HG02981 (cell line): Measurements from ENCODE around the gene UNC5C.

Experiments
- ATAC-seq: cut with Tn5 transposase; IDR thresholded peaks from one replicate; pipeline ENCODE4 v1.9.1; 2021; ENCODE audit warnings: mild to moderate bottlenecking, moderate library complexity; ENCODE audit not compliant: unreplicated experiment

Gene UNC5C

GRCh38 chr4:95225849-95226248 is 322.9 kb downstream of the UNC5C start:
- no peak for ATAC-seq

- ATAC-seq = no peak
These were observed 324.4 kb downstream of the UNC5C start for GRCh38 chr4:95224402-95224801.

- ATAC-seq = no peak
These were observed 328.3 kb downstream of the UNC5C start for GRCh38 chr4:95220205-95221175.

DNA sequence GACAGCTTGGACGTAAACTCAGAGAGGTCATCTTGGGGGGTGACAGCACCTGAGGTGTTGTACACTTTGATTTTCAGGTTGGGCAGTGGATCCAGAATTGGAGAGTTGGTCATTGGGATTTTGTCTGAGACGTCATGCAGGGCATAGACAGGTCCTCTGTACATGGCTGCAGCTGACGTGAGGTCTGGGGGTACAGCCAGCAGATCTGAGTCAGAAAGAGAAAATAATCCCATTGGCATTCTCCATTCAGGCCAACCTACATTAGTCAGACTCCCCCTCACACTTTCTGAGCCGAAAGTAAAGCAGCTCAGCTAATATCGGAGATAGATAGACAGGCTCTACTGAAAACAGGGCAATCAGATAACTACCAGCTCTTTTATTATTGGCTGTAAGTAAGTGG is 329.7 kb downstream of the UNC5C start:
- no peak for ATAC-seq

GRCh38 chr4:95217197-95217596 is 331.6 kb downstream of the UNC5C start:
- no peak for ATAC-seq

DNA sequence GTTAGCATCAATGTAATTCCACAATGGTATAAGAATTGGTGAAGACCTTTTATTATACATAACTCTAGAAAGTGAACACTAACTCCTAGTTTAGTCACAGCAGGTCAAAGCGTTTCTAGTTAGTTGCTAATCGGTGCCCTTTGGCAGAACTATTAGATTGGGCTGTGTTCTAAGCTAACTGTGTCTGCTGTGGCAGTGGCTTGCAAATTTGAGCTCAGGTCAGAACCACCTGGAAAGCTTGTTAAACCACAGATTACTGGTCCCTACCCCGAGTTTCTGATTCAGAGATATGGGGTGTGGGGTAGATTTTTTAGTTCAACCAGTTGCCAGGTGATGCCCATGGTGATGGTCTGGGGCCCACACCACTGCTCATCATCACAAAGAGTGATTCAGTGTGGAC is 332.1 kb downstream of the UNC5C start:
- ATAC-seq = no peak

DNA sequence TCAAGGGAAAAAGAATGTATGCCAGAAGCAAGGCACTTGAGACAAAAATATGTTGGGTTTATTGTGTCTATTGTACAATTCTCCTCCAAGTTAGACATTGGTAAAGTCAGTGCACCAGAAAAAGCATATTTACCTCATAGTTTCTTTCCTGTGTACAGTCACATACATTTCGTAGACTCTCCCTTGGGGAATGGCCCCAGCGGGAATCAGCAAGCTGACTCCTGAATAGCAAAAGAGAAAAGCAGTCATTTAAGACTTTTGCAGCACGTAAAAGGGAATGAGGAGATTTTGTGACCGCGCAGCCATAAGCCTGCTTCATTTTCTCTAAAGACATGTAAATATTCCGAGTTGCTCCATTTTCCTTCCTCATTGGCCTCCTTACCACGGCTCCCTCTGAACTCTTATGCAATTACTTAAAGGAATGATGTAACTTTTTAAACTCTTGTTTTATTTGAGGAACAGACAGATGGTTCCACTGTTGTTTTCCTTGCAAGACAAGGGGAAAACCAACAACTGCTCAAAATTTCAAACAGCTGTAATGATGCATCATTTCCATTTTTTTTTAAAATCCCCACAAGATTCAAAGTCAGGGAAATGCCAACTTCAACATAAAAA is 332.7 kb downstream of the UNC5C start:
- ATAC-seq = no peak

GRCh38 chr4:95215043-95215442 is 333.7 kb downstream of the UNC5C start:
- ATAC-seq = no peak

GRCh38 chr4:95214408-95214807 is 334.4 kb downstream of the UNC5C start:
- no peak for ATAC-seq

GRCh38 chr4:95213366-95213765 is 335.4 kb downstream of the UNC5C start:
- ATAC-seq = no peak

- no peak for ATAC-seq
These were observed 336.1 kb downstream of the UNC5C start for GRCh38 chr4:95212692-95213091.

DNA sequence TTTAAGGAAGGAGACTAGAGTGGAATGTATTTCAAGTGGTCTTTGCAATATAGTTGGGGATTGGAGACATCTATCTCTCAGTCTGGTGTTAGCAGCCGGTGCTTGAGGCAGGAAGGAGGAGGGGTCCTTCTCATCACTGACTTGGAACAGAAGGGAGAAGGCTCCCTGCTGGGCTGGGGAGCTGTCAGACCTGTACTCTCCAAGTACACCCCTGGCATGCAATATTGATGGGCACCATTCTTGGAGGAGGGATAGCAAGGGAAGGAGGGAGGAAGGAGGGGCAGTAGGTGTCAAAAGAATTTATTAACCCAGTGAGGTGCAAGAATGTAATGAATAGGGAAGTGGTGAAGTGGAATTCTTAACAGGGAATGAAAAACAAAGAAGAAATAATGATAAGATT is 338.8 kb downstream of the UNC5C start:
- ATAC-seq = no peak

DNA sequence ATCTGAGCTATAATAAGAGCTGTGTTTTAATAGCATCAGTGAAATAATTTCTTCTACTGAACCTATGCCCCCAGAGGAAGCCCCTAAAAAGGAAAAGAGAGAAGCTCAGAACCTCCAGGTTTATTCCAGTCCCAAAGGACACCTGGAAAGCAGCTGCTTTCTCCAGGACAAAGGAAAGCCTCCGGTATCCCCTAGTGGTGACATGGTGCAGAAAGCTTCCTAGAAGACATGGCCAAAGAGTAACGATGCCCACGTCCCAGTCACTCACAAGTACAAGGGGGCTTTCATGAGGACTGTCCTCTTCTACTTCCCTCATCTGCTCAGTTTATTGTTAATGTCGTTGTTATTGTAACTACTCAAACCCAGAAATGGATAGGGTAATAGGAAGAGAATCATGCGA is 343.9 kb downstream of the UNC5C start:
- no peak for ATAC-seq

- no peak for ATAC-seq
These were observed 344.4 kb downstream of the UNC5C start for GRCh38 chr4:95204267-95204844.

GRCh38 chr4:95198961-95199360 is 349.8 kb downstream of the UNC5C start:
- no peak for ATAC-seq

DNA sequence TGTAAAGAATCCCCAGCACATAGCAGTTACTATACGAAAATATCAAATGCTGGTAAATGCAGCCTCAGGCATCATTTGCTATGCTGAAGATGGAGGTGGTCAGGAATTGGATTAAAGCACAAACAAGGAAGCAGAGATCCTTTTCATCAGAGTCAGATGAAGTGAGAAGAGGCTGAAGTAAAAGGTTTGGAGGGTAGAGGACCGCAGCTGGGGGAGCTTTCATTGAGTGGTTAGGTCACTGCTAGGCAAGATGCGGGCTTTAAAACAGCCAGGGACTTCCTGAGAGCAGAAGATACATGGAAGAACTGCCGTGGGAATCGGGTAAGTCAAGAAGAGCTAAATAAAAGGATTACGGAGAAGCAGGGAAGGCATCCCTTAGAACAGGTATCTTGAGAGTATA is 351.4 kb downstream of the UNC5C start:
- ATAC-seq = no peak

DNA sequence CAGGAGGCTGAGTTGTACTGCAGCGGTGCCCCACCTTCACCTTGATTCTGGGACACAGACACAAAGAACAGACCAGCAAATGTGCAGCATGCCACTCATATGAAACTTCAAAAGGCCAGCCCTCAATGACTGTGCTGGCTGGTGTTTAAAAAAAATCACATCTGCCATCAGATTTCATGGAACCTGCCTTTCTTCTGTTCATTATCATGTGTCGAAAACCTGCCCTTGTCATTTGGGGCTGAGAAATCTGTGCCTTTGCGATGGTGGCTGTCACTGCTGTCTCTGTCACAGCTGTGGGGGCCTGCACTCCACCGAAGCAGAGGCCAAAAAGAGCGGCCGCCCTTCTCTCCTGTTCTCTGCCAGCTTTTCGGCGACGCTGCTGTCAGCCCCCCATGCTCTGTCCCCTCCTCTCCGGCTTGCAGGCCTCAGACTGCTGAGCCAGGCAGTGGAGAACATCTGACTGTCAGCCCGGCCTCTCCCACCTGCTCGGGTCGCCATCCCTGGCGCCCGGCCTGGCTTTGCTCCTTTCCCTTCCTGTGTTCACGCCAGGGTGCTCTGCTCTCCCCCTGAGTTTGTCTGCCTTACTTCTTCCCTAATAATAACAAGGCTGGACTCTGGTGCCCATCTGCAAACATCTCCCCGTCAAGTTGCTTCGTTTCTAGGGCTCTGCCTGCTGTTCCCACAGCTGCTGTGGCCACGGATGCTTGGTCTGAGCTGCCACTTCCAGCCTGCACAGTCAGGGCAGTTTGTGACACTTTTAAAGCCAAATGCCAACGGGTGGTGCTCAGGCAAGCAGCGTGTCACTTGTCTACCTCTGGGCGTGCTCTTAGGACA is 355.2 kb downstream of the UNC5C start:
- ATAC-seq = no peak

DNA sequence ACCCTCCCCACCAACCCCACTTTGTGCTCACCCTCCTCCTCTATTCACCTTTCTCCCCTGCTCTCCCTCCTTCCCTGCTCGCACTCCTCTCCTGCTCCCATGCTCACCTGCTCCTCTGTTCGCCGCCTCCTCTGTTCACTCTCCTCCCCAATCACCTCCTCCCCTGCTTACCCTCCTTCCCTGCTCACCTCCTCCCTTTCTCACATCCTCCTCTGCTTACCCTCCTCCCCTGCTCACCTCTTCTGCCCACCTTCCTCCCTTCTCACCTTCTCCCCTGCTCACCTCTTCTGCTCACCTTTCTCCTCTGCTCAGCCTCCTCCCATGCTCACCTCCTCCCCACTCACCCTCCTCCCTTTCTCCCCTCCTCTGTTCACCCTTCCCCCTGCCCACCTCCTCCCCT is 357.2 kb downstream of the UNC5C start:
- no peak for ATAC-seq

- no peak for ATAC-seq
These were observed 357.9 kb downstream of the UNC5C start for GRCh38 chr4:95190751-95191436.

GRCh38 chr4:95188701-95189370 is 359.9 kb downstream of the UNC5C start:
- ATAC-seq = no peak
